Fibroblast of lung (primary cell): ENCODE data around the gene ALPP.
"Not testable (repeated sequence)": the region's sequence is repeated elsewhere in the genome, so short reads cannot be mapped to it uniquely, and the experiment has no call there.

Experiments used
- CTCF ChIP-seq, 2 donors: IDR thresholded peaks in 1 of 2; conservative IDR thresholded peaks in 1 of 2; 1 replicate in 1 of 2; 2 replicates in 1 of 2; pipeline ENCODE4 v1.5.1; 2011 to 2012; ENCODE audit warnings: low read length in 2 of 2, control low read depth in 1 of 2, inconsistent platforms in 1 of 2, low read depth in 1 of 2, mild to moderate bottlenecking in 1 of 2
- EZH2 ChIP-seq: IDR thresholded peaks from 2 replicates; pipeline ENCODE4 v1.5.1; 2012; ENCODE audit warnings: low read length, control low read depth, mild to moderate bottlenecking; ENCODE audit errors: missing control alignments

GRCh38 chr2:232331061-232331460 is 47.5 kb upstream of the ALPP start:
- not testable (repeated sequence) for TF ChIP-seq CTCF (conservative IDR thresholded peaks at IDR 0.05 in 1 of 2, IDR thresholded peaks at IDR 0.05 in 1 of 2; ENCODE audit: low read depth in 1 of 2, low read length in 2 of 2); EZH2
